ENCODE data around the gene GOSR1.
"Not testable (repeated sequence)": the region's sequence is repeated elsewhere in the genome, so short reads cannot be mapped to it uniquely, and the experiment has no call there.

Gene GOSR1

DNA sequence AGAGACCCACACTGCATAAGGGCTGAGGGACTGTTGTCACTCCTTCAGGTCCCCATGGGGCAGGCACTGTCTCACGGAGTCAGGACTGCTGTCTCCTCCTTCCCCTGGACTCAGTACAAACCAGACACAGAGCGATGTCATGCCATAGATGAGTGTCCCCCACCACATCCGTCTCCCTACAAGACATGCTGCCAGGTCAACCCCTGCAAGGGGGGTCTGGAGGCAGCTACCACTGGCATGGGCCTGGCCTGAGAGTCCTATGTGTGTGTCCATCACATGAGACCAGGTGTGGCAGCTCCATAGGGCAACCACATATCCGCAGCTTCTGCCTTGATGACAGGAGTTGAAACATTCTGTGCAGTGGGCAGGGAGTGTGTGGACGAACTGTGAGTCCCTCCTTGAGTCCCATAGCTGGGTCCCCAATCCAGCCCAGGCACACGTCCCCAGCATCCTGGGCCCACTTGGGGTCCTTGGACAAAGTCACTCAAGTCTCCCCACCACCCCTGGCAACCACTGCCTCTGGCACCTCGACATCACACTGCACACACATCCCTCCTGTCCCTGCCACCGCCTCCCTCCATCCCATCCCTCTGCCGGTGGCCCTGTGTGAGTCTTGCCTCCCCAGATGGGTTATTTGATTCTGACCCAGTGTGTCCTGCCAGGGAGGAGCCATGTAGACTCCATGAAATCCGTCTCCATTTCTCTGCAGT lies 89.5 kb downstream of the GOSR1 start:
- H3K36me3 ChIP-seq (ENCODE audit: control insufficient read depth, insufficient read depth, low read length); H3K9ac ChIP-seq (ENCODE audit: low read depth, low read length); H3K27me3 ChIP-seq (ENCODE audit: control insufficient read depth, insufficient read depth, low read length); H3K4me1 ChIP-seq (ENCODE audit: control insufficient read depth, insufficient read depth, low read length); H3K4me3 ChIP-seq (ENCODE audit: low read depth, low read length); H3K9me3 ChIP-seq (ENCODE audit: control insufficient read depth, insufficient read depth, low read length): not testable (repeated sequence)

DNA sequence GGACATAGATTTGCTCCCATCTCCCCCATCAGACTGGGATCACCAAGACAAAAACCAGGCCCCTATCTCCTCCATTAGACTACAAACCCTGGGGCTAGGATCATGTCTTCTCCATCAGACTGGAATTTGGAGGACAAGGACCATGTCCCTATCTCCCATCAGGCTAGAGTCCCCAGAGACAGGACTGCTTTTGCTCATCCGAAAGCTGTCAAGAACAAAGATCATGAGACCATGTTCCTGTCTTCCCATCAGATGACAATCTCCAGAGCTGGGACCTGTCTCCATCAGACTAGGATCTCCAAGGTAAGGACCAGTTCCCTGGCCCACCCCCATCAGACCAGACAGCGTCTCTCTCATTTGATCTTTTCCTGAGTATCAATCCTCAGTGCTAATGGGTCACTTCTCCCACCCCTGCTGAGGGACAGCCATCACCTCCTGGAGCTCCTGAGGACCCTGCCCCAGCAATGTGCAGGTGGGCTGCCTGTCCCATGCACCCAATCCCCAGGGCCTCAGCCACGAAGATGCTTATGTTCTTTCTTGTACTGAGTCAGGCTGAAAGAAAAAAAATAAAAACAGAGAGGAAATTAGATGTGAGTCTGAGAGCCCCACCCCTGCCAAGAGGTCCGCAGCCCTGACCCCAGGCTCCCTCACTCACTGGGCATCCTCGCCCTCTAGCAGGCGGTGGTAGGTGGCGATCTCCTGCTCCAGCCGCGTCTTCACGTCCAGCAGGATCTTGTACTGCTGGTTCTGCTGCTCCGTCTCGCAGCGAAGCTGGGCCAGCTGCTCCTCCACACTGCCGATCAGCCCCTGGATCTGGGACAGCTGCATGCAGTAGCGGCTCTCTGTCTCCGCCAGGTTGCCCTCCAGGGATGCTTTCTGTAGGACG lies 90.3 kb downstream of the GOSR1 start:
- H3K9me3 ChIP-seq (ENCODE audit: control insufficient read depth, insufficient read depth, low read length) = no peaks in the 10 kb centered on the region
- H3K27me3 ChIP-seq (ENCODE audit: control insufficient read depth, insufficient read depth, low read length) = no peaks in the 10 kb centered on the region
- H3K36me3 ChIP-seq (ENCODE audit: control insufficient read depth, insufficient read depth, low read length) = no peaks in the 10 kb centered on the region
- peaks cover 9% of the 10 kb centered on the region for H3K4me1 ChIP-seq (ENCODE audit: control insufficient read depth, insufficient read depth, low read length)
- no peak overlapping the region for H3K4me3 ChIP-seq (ENCODE audit: low read depth, low read length)
- no peak overlapping the region for H3K9ac ChIP-seq (ENCODE audit: low read depth, low read length)

DNA sequence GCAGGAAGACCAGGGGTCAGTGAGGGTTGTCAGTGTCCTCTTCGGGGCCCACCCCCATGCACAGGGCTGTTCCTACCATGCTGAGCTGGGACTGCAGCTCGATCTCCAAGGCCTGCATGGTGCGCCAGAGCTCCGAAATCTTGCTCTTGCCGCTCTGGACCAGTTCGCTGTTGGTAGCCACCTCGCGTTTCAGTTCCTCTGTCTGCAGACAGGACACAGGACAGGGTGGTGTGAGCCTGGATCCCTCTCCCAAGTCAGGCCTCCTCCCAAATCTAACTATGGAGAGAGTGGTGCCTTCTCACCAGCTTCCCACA lies 90.9 kb downstream of the GOSR1 start:
- Histone ChIP-seq H3K4me3 (ENCODE audit: low read depth, low read length) (no peak overlapping the region), H3K9me3 (ENCODE audit: control insufficient read depth, insufficient read depth, low read length) (no peaks in the 10 kb centered on the region), H3K9ac (ENCODE audit: low read depth, low read length) (no peak overlapping the region), H3K27me3 (ENCODE audit: control insufficient read depth, insufficient read depth, low read length) (no peaks in the 10 kb centered on the region), H3K4me1 (ENCODE audit: control insufficient read depth, insufficient read depth, low read length) (peaks cover 9% of the 10 kb centered on the region), H3K36me3 (ENCODE audit: control insufficient read depth, insufficient read depth, low read length) (no peaks in the 10 kb centered on the region)

DNA sequence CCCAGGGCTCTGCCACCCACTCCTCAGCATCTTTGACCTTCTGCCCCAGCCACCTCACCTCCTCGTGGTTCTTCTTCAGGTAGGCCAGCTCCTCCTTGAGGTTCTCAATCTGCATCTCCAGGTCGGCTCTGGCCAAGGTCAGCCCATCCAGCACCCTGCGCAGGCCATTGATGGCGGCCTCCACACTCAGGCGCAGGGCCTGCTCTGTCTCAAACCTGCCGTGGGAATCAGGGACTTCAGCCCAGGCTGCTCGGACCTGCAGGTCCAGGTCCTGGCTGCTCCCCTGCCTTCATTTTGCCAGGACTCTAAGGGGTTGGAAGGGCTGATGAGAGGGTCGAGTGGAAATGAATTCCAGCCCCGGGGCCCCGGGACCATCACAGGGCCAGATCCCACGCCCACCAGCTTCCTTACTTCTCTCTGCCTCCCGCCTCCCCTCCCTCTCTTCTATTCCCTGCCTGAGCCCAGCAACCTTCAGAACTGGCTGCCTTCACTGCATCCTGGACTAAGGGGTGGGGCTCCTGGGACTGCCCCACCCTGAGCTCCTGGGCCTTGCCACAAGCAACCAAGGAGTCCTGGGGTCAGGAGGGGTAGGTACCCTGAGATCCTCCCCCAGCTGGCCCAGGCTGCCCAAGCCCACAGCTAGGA lies 92.4 kb downstream of the GOSR1 start:
- H3K36me3 ChIP-seq (ENCODE audit: control insufficient read depth, insufficient read depth, low read length); H3K4me1 ChIP-seq (ENCODE audit: control insufficient read depth, insufficient read depth, low read length); H3K9me3 ChIP-seq (ENCODE audit: control insufficient read depth, insufficient read depth, low read length); H3K27me3 ChIP-seq (ENCODE audit: control insufficient read depth, insufficient read depth, low read length); H3K9ac ChIP-seq (ENCODE audit: low read depth, low read length); H3K4me3 ChIP-seq (ENCODE audit: low read depth, low read length): not testable (repeated sequence)

DNA sequence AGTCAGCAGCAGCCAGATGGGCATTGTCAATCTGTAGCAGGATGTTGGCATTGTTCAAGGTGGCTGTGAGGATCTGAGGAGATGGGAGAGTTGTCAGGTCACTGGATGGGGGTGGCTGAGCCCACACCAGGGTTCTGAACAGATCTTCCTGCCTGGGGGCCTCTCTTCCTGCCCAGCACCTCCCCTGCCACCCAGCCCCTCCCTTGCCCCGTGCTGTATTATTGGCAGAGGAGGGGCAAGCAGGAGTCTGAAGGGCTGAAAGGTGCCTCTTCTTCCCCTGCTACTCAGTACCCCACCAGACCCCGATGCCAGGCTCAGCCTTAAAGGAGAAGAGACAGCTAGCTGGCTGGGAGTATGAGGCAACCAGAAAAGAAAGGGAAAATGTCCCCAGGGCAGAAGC lies 93.0 kb downstream of the GOSR1 start:
- Histone ChIP-seq H3K9ac (ENCODE audit: low read depth, low read length) (no peak overlapping the region), H3K4me3 (ENCODE audit: low read depth, low read length) (no peak overlapping the region), H3K27me3 (ENCODE audit: control insufficient read depth, insufficient read depth, low read length) (no peaks in the 10 kb centered on the region), H3K4me1 (ENCODE audit: control insufficient read depth, insufficient read depth, low read length) (no peaks in the 10 kb centered on the region), H3K9me3 (ENCODE audit: control insufficient read depth, insufficient read depth, low read length) (no peaks in the 10 kb centered on the region), H3K36me3 (ENCODE audit: control insufficient read depth, insufficient read depth, low read length) (no peaks in the 10 kb centered on the region)

DNA sequence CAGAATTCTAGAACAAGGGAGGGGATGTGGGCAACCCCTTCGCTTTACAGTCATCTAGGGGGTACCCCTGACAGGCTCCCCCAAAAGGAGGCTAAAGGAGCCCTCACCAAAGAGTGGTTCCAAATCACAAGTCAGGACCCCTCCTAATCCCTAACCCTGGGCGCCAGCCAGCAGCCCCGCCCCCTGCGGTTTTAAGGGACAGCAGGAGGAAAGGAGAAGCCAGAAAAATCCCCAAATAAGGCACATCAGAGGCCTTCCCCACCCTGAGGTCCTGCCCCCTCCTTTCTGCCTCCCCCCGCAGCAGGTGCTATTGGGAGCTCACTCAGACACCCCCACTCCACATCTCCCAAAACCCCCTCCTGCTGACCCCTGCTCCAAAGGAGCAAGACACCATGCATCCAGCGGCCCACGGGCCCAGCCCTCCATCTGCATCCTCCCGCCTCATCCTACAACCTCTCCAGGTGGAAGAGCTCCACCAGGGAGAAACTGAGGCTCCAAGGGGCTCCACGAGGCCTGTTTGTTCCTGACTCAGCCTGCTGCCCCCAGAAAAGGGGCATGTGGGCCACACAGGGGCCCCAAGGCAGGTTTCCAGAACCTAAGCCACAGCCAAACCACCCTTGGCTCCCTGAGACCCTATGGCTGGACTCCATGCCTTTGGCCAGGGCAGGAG lies 93.5 kb downstream of the GOSR1 start:
- H3K27me3 ChIP-seq (ENCODE audit: control insufficient read depth, insufficient read depth, low read length) = no peaks in the 10 kb centered on the region
- H3K4me1 ChIP-seq (ENCODE audit: control insufficient read depth, insufficient read depth, low read length) = no peaks in the 10 kb centered on the region
- no peaks in the 10 kb centered on the region for H3K9me3 ChIP-seq (ENCODE audit: control insufficient read depth, insufficient read depth, low read length)
- no peak overlapping the region for H3K4me3 ChIP-seq (ENCODE audit: low read depth, low read length)
- no peaks in the 10 kb centered on the region for H3K36me3 ChIP-seq (ENCODE audit: control insufficient read depth, insufficient read depth, low read length)
- H3K9ac ChIP-seq (ENCODE audit: low read depth, low read length) = no peak overlapping the region

DNA sequence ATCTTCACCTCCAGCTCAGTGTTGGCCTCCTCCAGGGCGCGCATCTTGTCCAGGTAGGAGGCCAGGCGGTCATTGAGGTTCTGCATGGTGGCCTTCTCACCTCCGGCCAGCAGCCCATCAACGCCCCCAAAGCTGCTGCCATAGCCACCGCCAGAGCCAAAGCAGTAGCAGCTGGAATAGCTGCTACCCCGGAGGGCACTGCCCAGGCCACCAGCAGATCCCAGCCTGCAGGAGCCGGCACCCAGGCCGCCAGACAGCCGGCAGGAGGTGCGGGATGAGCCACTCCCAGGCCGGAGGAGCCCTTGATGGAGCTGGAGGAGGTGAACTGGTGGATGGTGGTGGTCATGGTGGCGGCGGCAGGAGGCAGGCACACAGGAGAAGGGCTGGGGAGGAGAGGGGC lies 94.2 kb downstream of the GOSR1 start:
- H3K9ac ChIP-seq (ENCODE audit: low read depth, low read length); H3K27me3 ChIP-seq (ENCODE audit: control insufficient read depth, insufficient read depth, low read length); H3K4me3 ChIP-seq (ENCODE audit: low read depth, low read length); H3K4me1 ChIP-seq (ENCODE audit: control insufficient read depth, insufficient read depth, low read length); H3K9me3 ChIP-seq (ENCODE audit: control insufficient read depth, insufficient read depth, low read length); H3K36me3 ChIP-seq (ENCODE audit: control insufficient read depth, insufficient read depth, low read length): not testable (repeated sequence)

DNA sequence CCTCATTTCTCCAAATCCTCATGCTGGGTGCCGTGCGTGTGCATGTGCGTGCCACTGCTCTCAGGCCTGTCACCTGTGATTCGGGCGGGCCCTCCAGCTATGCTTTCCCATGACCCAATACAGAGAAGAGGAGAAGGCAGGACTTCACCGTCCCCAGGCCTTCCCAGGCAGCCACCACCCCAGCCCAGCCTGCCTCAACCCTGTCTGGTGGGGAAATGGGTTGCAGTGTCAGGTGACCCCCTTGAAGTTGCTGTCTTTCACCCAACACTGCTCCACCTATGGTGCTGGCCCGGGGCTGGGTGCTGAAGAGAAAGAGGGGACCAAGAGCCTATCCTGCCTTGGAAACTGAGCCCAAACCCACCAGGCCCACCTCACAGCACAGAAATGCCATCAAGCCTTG lies 94.7 kb downstream of the GOSR1 start:
- Histone ChIP-seq H3K4me1 (ENCODE audit: control insufficient read depth, insufficient read depth, low read length) (no peaks in the 10 kb centered on the region), H3K9me3 (ENCODE audit: control insufficient read depth, insufficient read depth, low read length) (no peaks in the 10 kb centered on the region), H3K27me3 (ENCODE audit: control insufficient read depth, insufficient read depth, low read length) (no peaks in the 10 kb centered on the region), H3K9ac (ENCODE audit: low read depth, low read length) (no peak overlapping the region), H3K36me3 (ENCODE audit: control insufficient read depth, insufficient read depth, low read length) (no peaks in the 10 kb centered on the region), H3K4me3 (ENCODE audit: low read depth, low read length) (no peak overlapping the region)

DNA sequence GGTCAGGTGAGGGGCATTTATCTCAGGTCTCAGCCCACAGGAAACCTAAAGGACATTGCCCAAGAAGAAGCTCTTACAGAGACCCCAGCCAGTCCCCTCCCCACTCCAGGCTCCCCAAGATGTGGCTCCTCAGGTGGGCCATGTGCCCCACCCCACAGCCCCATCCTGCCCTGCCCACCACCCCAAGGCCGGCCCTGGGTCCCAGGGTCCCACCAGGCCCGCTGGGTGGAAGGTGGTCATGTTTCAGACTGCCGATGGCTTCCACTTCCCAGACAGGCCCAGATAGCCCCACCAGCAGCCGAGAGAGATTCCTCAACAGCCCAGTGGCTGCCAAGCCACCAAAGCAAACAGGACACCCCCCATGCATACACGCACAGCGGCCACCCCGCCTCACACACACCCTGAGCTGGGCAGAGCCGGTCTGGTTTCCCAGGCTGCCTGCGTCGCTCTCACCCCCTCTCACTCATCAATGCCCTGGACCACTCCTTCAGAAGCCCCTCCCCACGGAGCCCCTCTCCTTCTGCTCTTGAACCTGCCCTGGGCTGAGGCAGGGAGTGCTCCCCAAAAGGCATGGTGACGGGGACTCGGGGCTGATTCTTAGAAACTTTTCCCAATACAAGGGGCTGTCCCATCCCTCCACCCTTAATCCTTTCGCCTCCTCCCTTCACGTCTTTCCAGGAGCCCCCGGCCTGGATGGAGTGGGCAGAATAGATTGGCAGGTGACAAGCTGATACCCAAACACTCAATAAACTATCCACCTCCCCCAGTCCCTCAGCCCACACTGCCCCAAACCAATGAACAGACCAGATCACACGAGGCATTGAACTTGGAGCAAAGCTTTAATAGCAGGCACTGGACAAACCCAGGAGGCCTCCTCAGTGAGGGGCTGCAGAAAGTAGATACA lies 95.7 kb downstream of the GOSR1 start:
- not testable (repeated sequence) for H3K9ac ChIP-seq (ENCODE audit: low read depth, low read length)

DNA sequence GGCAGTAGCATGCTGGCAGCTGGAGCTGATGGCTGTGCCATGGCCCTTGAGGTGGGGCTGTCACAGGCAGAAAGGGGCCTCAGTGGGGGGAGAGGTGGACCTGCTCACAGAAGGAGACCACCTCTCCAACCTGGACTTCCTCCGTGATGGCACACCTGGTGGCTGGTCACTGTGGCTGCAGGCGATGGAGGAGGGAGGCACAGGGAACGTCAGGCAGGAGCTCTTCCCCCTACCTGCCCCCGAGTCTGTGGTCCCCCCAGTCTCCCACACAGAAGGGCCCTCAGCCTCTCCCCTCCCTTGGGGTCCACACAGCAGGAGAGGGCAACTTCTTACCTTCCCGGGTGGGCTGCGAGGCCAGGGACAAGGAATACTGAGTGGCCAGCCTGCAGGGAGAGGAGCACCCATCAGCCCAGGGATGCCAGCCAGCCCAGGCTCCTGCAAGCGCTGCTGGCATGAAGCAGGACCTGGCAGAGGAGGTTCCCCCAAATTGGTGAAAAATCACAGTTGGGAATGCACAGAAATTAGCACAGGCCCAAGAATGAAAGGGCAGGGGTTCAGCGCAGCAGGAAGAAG lies 96.5 kb downstream of the GOSR1 start:
- H3K36me3 ChIP-seq (ENCODE audit: control insufficient read depth, insufficient read depth, low read length) = no peaks in the 10 kb centered on the region
- H3K4me1 ChIP-seq (ENCODE audit: control insufficient read depth, insufficient read depth, low read length) = no peaks in the 10 kb centered on the region
- no peak overlapping the region for H3K4me3 ChIP-seq (ENCODE audit: low read depth, low read length)
- H3K27me3 ChIP-seq (ENCODE audit: control insufficient read depth, insufficient read depth, low read length) = no peaks in the 10 kb centered on the region
- H3K9ac ChIP-seq (ENCODE audit: low read depth, low read length) = no peak overlapping the region
- no peaks in the 10 kb centered on the region for H3K9me3 ChIP-seq (ENCODE audit: control insufficient read depth, insufficient read depth, low read length)

More for the DNA sequence above, 95.7 kb downstream of the GOSR1 start:
- H3K4me3 ChIP-seq (ENCODE audit: low read depth, low read length); H3K4me1 ChIP-seq (ENCODE audit: control insufficient read depth, insufficient read depth, low read length); H3K36me3 ChIP-seq (ENCODE audit: control insufficient read depth, insufficient read depth, low read length); H3K27me3 ChIP-seq (ENCODE audit: control insufficient read depth, insufficient read depth, low read length); H3K9me3 ChIP-seq (ENCODE audit: control insufficient read depth, insufficient read depth, low read length): not testable (repeated sequence)

DNA sequence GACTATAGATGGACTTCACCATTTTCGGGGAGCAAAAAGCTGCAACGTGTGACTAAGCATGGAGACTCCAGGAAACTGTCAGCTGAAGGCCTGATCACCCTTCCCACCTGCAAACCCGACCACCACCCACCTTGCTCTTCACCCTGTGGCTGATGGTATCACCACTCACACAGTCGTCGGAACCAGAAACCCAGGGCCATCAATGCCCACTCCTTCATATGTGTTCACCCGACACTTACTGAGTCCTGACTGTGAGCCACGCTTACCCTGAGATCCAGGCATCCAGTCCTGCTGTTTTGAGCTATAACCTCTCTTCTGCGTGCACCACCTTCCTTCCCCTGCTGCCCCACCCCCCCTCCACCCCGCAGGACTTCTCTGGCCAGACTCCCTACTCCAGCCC lies 97.1 kb downstream of the GOSR1 start:
- H3K27me3 ChIP-seq (ENCODE audit: control insufficient read depth, insufficient read depth, low read length); H3K9me3 ChIP-seq (ENCODE audit: control insufficient read depth, insufficient read depth, low read length); H3K4me1 ChIP-seq (ENCODE audit: control insufficient read depth, insufficient read depth, low read length); H3K36me3 ChIP-seq (ENCODE audit: control insufficient read depth, insufficient read depth, low read length); H3K9ac ChIP-seq (ENCODE audit: low read depth, low read length); H3K4me3 ChIP-seq (ENCODE audit: low read depth, low read length): not testable (repeated sequence)

Measured in iPS-15b (cell line).